Smooth muscle cell (in vitro differentiated cells): ENCODE data around the gene EIF4G1. TPM values are rescaled to one million over a fixed set of nuclear protein-coding genes. Genes with fewer than 3 reads are reported as not detected.

Experiments used
- DNase-seq: peaks from one replicate; lab custom pipeline; 2025; ENCODE audit not compliant: unreplicated experiment; lab: John Stamatoyannopoulos, UW
- H2AFZ ChIP-seq: fragments of 200-600 bp; sonication (generic); 2 replicates; pipeline ENCODE4 v1.6.0; 2016; ENCODE audit warnings: antibody characterized with exemption, low read depth, mild to moderate bottlenecking
- H3F3A ChIP-seq: fragments of 200-600 bp; sonication (generic); 2 replicates; pipeline ENCODE4 v1.6.0; 2017; ENCODE audit warnings: antibody characterized with exemption, low read depth
- H3K27ac ChIP-seq: fragments of 200-600 bp; sonication (generic); 2 replicates; pipeline ENCODE4 v1.5.1; 2016; ENCODE audit warnings: low read depth, mild to moderate bottlenecking
- H3K27me3 ChIP-seq: fragments of 200-600 bp; sonication (generic); 2 replicates; pipeline ENCODE4 v1.6.1; 2016; ENCODE audit warnings: low read depth, mild to moderate bottlenecking
- H3K36me3 ChIP-seq: fragments of 200-600 bp; sonication (generic); 2 replicates; pipeline ENCODE4 v1.5.1; 2016; ENCODE audit warnings: low read depth
- H3K4me1 ChIP-seq: fragments of 200-600 bp; sonication (generic); 2 replicates; pipeline ENCODE4 v1.5.1; 2016; ENCODE audit warnings: low read depth
- H3K4me2 ChIP-seq: fragments of 200-600 bp; sonication (generic); 2 replicates; pipeline ENCODE4 v1.6.0; 2016; ENCODE audit warnings: mild to moderate bottlenecking
- H3K4me3 ChIP-seq: fragments of 200-600 bp; sonication (generic); 2 replicates; pipeline ENCODE4 v1.5.1; 2016; ENCODE audit warnings: mild to moderate bottlenecking
- H3K79me2 ChIP-seq: fragments of 200-600 bp; sonication (generic); 2 replicates; pipeline ENCODE4 v1.6.0; 2016; ENCODE audit warnings: low read depth, mild to moderate bottlenecking
- H3K9ac ChIP-seq: fragments of 200-600 bp; sonication (generic); 2 replicates; pipeline ENCODE4 v1.6.0; 2016; ENCODE audit warnings: low read depth
- H3K9me3 ChIP-seq: fragments of 200-600 bp; sonication (generic); replicated peaks from 2 replicates; pipeline ENCODE4 v1.5.1; 2016; ENCODE audit warnings: low read depth
- H4K20me1 ChIP-seq: fragments of 200-600 bp; sonication (generic); 2 replicates; pipeline ENCODE4 v1.6.0; 2016; ENCODE audit warnings: low read depth
- CTCF ChIP-seq: fragments of 200-600 bp; sonication (generic); IDR thresholded peaks from 2 replicates; pipeline ENCODE4 v1.5.1; 2017; ENCODE audit warnings: borderline replicate concordance, mild to moderate bottlenecking, antibody characterized with exemption; ENCODE audit not compliant: insufficient read depth, poor library complexity, severe bottlenecking
- WGBS: methylation state at CpG from one replicate; pipeline ENCODE4 v1.1.7; 2016; ENCODE audit warnings: low lambda C conversion rate; 5-methylcytosine and 5-hydroxymethylcytosine counted together
- polyA plus RNA-seq: library from polyadenylated mRNA; unstranded; fragments of >200 nt; fragmentation: Nextera tagmentation; extraction: Ambion mirVana; gene quantifications from 2 replicates; pipeline ENCODE4 v1.2.1, GENCODE V29; 2016
- total RNA-seq: library from RNA; depleted of rRNA; stranded (reverse); fragments of >200 nt; gene quantifications from 2 replicates; pipeline ENCODE4 v1.2.3, GENCODE V29; 2014

Gene EIF4G1
- total and polyA plus RNA-seq, 2 experiments from 2014 or later, result 171 to 198 TPM

GRCh38 chr3:184355261-184356040 is 41.0 kb downstream of the EIF4G1 start:
- DNase-seq, result no peak
- no peaks in the 10 kb centered on the region for H3F3A ChIP-seq
- no peaks in the 10 kb centered on the region for H4K20me1 ChIP-seq
- no peak for TF ChIP-seq CTCF
- H2AFZ ChIP-seq, result no peak overlapping the region
- no peaks in the 10 kb centered on the region for H3K27me3 ChIP-seq
- H3K4me2 ChIP-seq, result peak overlapping the region; percentile 19
- H3K4me1 ChIP-seq, result peaks cover 3% of the 10 kb centered on the region
- H3K36me3 ChIP-seq, result no peaks in the 10 kb centered on the region
- no peak overlapping the region for H3K27ac ChIP-seq
- no peak overlapping the region for H3K4me3 ChIP-seq
- no peak overlapping the region for H3K9ac ChIP-seq
- no peaks in the 10 kb centered on the region for H3K9me3 ChIP-seq
- 70% methylated on average over 18 of the region's 18 CpGs for WGBS
- H3K79me2 ChIP-seq, result no peaks in the 10 kb centered on the region

DNA sequence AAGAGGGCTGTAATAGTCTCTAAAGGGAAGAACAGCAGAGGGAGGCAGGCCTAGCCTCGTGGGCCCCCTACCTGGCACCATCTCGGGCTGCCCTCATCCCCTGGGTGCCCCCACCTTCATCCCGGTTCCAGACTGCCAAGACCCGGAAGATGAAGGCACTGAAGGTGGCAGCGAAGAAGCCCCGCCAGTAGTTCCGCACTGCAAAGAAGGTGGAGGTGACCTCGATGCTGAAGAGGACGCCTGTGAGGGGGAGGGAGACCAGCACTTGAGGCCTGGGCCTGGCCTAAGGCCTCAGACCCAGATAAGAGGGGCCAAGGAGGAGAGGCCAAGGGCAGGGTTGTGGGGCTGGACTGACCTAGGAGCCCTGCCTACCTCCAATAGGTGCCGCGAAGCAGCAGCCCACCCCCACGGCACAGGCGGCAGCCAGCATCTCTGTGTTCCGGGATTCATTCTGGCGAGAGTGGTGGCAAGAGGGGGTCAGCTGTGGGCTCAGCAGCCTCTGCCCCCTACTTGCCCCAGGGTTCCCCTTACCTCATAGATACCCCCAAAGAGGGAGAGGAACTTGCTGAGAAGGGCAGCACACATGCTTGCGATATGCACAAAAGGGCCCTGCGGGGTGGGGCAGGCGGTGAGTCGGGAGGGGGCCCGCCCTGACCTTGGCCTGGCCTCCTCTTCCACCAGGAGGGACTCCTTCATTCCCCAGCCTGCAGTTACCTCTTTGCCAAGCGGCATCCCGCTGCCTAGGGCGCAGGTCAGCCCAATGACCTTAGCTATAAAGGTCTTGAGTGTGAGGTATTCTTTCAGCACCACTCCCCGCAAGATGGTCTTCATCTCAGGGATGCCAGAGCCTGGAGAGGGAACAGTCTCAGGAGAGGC is 43.1 kb downstream of the EIF4G1 start:
- H3K79me2 ChIP-seq, result peaks cover 6% of the 10 kb centered on the region
- no peak overlapping the region for H3K9ac ChIP-seq
- no peaks in the 10 kb centered on the region for H3K36me3 ChIP-seq
- 97% methylated on average over 24 of the region's 24 CpGs for WGBS
- no peak for DNase-seq
- H3F3A ChIP-seq, result peaks cover 6% of the 10 kb centered on the region
- no peak overlapping the region for H2AFZ ChIP-seq
- H3K27me3 ChIP-seq, result no peaks in the 10 kb centered on the region
- no peaks in the 10 kb centered on the region for H4K20me1 ChIP-seq
- no peak for TF ChIP-seq CTCF
- H3K4me1 ChIP-seq, result peaks cover 8% of the 10 kb centered on the region
- no peak overlapping the region for H3K4me3 ChIP-seq
- H3K9me3 ChIP-seq, result no peaks in the 10 kb centered on the region
- no peak overlapping the region for H3K27ac ChIP-seq
- no peak overlapping the region for H3K4me2 ChIP-seq

GRCh38 chr3:184358124-184358767 is 43.8 kb downstream of the EIF4G1 start:
- no peak for DNase-seq
- Histone ChIP-seq H3K27ac (no peak overlapping the region), H3K4me1 (peaks cover 8% of the 10 kb centered on the region), H4K20me1 (no peaks in the 10 kb centered on the region), H3K4me2 (no peak overlapping the region), H3K9ac (no peak overlapping the region), H3K79me2 (peaks cover 6% of the 10 kb centered on the region), H2AFZ (no peak overlapping the region), H3K9me3 (no peaks in the 10 kb centered on the region), H3K27me3 (no peaks in the 10 kb centered on the region), H3K4me3 (no peak overlapping the region), H3F3A (peaks cover 6% of the 10 kb centered on the region), H3K36me3 (no peaks in the 10 kb centered on the region)
- no peak for TF ChIP-seq CTCF
- 94% methylated on average over 12 of the region's 12 CpGs for WGBS
